Measurements from ENCODE around the gene OXT.

- TF ChIP-seq POLR2AphosphoS5 (IDR thresholded peaks at IDR 0.05; ENCODE audit: borderline replicate concordance, low read depth, low read length) (no peak), EZH2 (IDR thresholded peaks at IDR 0.05) (no peak), FOXP2 (optimal IDR thresholded peaks at IDR 0.05; ENCODE audit: control extremely low read depth, extremely low read length, insufficient read depth) (no peak)
These were observed 43.4 kb upstream of the OXT start for GRCh38 chr20:3027987-3028386.

Data from SK-N-MC (cell line).